Measurements from ENCODE around the gene SAP30.

The SAP30 gene, protein sequence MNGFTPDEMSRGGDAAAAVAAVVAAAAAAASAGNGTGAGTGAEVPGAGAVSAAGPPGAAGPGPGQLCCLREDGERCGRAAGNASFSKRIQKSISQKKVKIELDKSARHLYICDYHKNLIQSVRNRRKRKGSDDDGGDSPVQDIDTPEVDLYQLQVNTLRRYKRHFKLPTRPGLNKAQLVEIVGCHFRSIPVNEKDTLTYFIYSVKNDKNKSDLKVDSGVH

DNA sequence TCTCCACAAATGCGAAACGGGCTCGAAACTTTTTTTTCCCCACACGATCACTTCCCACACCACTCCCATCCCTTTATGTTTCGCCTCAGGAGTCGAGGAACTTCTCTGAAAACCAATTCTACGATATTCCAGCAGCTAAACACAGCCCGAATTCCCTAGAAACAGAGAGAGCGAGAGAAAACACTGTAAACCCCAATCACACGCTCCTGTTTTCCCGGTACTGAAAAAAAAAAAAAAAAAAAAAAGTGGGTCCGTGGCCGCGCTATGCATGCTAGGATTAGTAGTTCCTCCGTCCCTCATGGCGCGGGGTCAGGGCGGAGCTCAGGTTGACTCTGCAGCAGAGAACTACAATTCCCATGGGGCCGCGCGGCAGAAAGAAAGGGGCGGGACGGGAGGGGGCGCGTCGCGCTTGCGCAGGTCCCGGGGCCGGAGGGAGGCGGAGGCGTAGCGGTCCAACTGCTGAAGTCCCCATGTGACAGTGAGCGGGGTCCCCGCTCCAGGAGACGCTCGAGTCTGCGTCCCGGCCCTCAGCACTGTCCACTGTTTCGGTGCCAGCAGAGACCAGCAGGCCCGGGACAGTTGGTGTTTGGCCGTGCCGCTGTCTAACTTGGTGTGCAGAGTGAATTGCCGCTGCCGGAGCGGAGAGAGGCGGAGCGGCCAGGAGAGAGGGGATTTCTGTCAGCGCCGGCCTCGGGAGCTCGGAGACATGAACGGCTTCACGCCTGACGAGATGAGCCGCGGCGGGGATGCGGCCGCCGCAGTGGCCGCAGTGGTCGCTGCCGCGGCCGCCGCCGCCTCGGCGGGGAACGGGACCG is at the start of gene SAP30:
Gene SAP30 (plus strand): TSS at position 478 of the 815 bp plus-strand sequence. CDS start 229 bp downstream, at position 707.
- DNase-seq, result peak; percentile 93

DNA sequence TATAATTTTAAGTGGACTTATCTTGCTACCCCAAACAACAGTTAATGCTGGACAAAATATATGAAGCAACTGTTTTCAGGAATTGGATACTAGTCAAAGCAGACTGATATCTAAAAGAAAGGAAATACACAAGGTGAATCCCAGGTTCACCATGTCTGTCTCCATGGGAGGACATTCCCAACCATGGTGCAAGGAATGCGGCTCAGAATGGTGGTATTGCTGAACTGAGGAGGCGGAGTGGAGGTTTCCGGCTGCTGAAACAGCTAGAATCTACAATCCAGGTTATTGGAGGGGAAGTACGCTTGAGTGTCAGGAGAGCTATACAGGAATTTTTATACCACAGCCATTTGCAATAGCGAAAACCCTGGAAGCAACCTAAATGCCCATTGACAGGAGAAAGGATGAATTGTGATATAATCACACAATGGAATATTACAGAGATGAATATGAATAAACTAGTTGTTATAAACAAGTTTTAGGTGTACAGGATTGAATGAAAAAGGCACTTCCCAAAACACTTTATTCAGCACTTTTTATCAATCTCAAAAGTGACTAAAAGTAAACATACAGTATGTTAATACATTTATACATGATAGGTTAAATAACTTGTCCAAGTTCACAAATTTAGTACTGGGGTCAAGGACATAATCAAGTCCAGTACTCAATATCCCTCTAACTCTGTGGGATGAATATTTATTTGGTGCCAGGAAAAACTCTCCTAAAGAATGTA is 45.6 kb upstream of the SAP30 start:
- DNase-seq, result no peak

DNA sequence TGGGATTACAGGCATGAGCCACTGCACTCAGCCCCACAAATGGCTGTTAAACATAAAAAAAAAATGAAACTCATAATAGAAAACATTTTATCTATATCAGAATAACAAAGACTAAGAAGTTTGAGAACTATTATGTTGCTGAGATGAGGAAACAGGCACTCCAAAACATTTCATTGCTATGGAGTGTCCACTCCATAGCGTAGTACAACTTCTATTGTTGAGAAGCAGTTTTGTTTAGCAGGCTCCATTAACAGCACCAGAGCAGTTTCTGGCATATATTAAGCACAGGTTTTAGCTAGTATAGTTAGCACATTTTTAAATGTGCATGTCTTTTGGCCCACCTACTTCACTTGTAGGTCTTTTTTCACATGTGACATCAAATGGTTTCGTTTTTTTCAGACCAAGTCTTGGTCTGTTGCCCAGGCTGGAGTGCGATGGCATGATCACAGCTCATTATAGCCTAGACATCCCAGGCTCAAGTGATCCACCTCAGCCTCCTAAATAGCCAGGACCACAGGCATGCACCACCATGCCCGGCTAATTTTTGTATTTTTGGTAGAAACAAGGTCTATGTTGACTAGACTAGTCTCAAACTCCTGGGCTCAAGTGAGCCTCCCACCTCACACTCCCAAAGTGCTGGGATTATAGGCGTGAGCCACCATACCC is 42.4 kb upstream of the SAP30 start:
- DNase-seq, result no peak

DNA sequence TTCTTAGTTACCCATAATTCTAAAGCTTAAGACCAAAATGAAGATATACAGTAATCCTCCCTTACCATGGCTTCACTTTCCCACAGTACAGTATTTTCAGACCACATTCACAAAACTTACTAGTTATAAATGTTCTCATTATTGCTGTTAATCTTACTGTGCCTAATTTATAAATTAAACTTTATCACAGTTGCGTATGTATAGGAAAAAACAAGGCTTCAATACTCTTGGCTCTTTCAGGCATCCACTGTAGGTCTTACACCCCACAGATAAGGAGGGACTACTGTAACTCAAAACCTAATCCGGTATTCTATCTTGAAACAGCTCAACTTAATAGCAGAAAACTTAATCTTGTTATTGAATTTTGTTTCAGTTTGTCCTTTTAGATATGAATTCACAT is 40.2 kb upstream of the SAP30 start:
- no peak for DNase-seq

DNA sequence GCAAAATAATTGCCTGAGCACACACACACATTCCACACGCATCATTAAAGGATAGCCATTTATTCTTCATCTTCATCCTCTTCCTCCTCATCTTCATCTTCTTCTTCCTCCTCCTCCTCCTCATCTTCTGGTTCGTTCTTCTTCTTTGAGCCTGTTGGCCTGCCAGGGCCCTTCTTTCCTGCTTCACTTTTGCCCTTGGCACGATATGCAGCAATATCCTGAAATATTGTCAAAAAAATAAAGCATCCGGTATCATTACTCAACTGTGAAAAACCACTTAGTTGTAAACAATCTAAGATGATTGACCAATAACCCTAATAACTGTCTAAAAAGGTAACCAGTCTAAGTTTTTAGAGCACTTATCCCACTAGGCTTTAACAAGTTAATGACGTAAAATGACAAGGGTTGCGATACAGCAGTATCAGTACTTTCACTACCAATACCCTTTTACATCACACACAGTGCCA is 38.7 kb upstream of the SAP30 start:
- DNase-seq, result no peak

DNA sequence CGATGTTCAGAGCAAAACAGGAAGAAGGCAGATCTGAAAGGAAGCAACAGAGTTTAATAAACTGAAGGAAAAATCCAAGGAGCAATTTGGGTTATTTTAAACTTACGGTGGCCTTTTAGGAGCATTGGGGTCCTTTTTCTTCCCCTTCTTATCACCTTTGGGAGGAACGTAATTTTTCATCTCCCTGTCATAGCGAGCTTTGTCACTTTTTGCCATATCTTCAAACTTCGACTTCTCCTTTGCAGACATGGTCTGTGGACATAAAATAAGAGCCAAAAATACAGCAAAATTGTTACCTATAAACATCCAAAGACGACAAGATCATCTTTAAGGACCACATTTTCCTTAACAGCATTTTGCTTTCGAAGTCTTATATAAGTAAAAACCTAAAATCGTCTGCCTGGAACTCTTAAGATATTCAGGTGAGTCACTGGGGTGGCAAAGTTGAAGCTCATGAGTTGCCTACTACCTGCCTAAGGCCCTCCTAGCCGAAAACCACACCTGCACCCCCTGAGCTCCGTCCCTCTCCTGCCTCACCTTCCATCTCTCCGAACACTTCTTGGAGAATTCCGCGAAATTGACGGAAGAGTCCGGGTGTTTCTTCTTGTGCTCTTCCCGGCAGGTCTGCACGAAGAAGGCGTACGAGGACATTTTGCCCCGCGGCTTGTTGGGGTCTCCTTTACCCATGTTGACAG is 37.6 kb upstream of the SAP30 start:
- no peak for DNase-seq

DNA sequence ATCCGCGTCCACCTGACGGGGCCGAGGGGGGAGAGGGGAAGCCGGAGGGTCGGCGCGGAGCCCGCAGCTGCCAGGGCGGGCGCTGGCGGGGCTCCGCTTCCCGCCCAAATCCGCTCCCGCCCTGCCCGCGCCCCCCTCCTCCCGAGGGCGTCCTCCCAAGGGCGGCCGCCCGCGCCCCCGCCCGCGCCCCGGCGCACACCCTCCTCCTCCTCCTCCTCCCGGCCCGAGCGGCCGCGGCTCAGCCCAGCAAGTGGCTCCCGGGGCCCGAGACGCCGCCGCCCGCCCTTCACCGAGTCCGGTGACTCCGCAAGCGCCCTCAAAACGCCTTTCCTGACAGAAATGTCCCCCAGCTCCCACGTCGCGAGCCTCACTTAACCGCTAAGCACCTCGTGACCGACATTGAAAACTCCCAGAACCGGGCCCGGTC is 37.1 kb upstream of the SAP30 start:
- no peak for DNase-seq

DNA sequence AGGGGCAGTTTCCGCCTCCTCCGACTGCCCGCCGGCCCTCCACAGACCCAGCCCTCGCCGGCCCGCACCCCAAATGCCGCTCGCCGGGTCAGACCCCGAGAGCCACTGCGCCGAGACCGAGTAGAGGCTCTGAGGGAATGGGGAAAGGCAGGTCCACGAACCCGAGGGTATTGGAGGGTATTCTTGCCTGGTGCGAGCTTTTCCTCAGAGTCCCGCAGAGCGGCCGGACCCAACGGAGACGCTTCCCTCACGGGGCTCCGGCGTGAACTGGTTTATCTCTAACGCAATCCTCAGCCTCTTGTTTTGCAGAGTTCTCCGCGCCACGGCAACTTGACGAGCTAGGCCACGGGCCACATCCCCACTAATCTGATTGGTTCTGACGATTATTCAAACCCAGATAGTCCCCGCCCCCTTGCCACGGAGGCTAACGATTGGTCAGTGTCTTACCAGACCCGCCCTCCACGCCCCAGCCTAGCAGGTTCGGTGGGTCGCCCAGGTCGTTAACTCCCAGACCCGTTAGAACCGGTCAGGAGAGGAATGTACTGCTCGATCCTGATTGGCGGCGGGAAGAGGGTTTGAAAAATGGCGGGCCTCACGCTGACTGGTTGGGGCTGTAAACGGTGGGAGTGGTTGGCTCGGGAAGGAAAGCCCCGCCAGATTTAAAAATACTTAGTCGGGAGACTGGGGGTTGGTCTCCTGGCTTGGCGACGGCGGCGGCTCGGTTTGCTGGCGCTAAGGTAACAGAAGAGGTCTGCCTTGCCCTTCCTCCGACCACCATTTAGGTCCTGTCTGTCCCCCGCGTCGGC is 36.5 kb upstream of the SAP30 start, which contains the start of gene HMGB2:
Gene HMGB2 (minus strand): TSS at position 274 of the 806 bp plus-strand sequence. CDS start 709 bp downstream, outside the sequence.
- DNase-seq, result peak; percentile 100

DNA sequence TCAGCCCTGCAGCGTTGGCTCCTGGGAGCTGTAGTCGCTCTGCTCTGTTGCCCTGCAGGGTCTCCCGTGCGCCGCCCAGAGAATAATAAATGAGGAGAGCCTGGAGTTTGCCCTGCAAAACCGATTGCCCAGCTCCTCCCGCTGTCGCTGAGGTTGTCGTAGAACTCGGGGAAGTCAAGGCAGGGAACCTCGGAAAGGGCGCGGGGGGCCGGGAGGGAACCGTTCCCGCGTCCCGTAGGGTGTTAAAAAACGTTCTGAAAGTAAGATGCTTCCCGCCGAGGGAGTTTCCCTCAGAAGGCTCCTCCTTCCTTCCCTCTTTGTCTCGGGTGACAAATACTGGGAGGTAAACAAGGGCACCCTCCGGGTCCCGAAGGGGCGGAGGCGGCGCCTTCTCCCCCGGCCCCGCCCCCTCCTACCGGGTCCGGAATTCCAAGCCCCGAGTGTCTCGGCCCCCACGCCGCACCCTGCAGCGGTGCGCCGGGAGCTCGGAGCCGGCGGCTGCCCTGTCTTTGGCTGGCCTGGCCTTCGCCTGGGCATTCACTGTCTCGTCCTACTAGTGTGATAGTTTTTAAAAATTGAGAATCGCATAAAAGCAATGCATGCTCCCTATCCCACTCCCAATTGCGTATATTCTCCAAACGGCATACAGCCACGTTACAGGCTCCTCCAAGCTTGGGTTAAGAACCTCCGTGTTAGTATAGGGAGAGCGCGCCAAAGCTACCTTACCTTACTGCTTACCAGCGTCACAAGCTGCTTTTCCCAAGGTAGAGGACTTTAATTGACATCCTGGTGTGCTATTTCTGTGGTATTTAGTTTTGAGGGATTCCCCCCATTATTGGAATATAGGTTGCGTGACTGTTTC is 35.6 kb upstream of the SAP30 start:
- peak; percentile 28 for DNase-seq

DNA sequence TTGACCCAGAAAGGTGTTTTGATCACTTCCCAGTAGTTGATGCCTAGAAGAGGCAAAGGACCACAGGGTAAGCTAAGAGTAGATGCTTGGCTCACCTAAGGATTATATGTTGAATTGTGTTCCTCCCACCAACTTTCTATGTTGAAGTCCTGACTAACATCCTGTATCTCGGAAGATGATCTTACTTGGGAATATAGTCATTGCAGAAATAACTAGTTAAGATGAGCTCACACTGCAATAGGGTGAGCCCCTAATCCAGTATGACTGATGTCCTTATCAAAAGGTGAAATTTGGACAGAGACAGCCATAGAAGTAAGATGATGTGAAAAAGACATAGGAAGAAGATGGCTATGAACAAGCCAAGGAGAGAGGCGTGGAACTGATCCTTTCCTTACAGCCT is 33.3 kb upstream of the SAP30 start:
- no peak for DNase-seq

DNA sequence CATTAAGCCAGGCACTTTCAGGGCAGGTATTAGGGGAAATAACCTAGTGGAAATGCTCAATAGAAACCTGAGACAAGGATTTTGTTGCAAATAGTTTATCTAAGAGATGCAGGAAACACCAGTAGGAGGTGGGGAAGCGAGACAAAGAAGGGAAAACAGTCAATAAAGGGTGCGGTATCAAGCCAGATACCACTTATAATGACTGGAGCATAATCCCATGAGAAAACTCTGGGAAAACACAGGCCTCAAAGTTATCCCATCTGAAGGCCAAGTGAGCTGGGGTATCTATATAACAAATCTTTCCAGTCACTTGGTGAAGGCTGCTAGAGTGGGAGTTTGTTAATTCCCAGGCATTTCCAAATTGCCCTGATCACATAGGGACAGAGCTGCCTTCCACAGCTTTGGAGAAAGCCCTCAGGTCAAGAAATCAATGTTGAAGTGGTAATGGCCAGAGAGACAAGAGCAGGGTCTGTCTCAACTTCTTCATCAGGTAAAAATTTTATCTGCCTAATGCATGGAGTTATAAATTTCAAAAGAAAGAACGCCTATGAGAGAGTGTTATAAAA is 26.8 kb upstream of the SAP30 start:
- no peak for DNase-seq

DNA sequence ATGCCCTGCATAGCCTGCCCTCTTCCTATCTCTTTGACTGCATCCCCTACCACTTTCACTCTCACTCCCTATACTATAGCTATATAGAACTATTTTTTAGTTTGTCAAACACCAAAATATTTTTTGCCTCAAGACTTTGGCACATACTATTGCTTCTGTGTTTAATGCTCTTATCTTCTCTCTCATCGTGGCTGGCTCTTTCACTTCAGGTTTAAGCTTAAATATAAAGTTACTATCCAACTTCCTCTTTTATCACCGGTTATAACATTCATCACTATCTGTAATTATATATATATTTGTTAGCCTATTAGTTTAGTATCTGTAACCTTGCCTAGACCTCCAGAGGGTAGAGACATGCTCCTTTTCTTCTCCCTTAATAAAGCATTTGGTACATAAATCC is 25.1 kb upstream of the SAP30 start:
- no peak for DNase-seq

DNA sequence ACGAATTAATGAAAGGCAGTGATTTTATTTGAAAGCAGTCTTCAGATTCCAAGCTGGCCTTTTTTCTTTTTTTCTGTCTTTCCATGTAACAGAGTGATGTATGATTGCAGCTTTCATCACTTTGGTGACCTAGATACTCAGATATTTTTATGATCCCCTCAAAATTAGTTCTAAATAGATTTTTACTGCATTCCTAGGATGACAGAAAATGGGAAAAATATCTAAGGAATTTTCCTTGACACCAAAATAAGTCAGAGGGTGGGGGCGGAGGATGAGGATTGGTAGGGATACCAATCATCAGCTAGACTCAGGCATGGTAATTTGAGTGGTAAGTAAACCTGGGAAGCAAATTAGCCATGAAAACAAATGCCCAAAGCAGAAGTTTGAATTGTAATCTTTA is 24.7 kb upstream of the SAP30 start:
- no peak for DNase-seq

DNA sequence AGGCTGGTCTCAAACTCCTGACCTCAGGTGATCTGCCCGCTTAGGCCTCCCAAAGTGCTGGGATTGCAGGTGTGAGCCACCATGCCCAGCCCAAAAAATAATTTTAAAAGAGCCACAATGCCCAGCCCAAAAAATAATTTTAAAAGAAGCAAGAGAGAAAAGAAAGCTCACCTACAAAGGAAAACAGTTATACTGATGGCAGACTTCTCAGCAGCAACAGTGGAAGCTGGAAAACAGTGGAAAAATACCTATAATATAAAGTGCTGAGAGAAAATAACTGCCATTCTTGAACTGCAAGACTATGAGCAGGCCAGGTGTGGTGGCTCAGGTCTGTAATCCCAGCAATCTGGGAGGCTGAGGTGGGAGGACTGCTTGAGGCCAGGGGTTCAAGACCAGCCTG is 23.3 kb upstream of the SAP30 start:
- no peak for DNase-seq

DNA sequence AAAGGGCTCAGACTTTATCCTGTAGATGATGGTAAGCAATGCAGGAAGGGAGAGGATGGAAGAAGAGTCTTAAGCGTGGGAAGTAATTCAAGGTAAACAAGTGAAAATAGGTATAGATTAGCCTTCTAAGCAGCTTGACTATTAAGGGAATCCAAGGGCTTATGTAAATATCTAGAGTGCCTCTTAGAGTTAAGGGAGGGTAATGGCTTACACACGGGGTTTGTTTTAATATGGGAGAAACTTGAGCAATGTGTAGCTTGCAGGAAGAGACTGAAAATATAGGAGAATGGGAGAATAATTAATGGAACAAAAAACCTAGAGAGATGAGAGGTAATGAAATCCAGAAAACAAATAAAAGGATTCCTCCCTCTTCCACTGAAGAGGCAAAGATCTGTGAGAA is 12.8 kb upstream of the SAP30 start:
- no peak for DNase-seq

DNA sequence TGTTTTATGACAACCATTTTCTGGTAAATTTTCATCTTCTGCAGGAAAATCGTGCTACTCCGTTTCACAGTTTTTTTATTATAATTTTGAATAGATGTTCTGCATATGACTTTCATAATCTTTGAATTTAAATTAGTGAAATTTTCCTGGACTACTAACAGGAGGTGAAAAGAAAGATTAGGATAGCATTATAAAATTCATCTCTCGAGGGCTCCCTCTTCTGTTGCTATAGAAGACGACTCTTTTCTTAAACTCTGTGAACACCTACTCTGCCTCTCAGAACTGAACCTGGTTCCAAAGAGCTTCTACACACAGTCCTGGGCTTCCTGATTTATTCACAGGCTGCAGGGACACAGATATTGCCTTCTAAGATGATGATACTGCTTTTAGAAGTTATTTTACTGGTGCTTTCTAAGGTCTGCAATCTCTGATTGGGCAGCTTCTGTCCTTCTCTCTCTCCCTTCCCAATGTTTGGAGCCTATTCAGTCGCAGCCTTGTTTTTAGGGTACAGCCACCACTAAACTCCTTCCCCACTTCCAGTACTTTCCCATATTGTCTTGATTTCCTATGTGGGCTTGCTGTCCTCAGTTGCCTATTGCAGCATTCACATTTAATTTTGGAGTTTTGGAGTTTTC is 10.1 kb upstream of the SAP30 start:
- no peak for DNase-seq

DNA sequence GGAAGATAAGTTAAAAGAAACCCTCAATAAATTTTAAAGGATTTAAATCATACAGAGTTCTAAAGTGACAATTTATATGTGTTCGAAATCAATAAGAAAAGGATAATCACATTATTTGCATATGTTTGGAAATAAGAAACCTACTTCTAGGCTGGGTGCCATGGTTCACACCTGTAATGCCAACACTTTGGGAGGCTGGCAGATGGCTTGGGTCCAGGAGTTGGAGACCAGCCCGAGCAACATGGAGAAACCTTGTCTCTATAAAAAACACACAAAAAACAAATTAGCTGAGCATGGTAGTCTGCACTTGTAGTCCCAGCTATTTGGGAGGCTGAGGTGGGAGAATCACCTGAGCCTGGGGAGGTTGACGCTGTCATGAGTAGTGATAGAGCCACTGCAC is 8.1 kb upstream of the SAP30 start:
- DNase-seq, result no peak

DNA sequence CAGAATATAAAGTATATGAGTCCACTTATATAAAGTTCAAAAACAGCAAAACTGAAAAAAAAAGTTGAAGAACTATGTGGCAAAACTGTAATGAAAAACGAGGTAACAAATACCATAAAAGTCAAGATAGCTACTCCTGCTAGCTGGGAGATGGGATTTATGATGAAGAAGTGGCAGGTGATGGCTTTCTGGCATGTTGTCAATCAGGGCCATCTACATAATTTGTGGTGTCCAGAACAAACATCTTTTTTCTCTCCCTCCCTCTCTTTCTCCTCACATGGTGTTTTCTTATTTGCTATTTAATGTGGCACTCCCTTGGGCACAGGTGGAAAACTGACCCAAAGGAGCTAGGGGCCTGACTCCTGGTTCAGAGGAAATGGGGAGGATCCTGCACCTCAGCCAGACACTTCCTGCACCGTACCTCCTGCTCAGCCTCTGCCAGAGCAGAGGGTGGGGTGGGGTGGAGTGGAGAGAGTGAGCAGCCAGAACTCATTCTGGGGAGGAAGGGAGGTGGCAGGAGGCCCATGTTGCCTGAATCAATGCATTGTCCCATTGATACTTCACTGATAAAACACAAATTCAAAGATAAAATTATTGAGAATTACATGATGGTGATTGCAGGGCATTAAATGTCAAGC is 5.3 kb upstream of the SAP30 start:
- no peak for DNase-seq

DNA sequence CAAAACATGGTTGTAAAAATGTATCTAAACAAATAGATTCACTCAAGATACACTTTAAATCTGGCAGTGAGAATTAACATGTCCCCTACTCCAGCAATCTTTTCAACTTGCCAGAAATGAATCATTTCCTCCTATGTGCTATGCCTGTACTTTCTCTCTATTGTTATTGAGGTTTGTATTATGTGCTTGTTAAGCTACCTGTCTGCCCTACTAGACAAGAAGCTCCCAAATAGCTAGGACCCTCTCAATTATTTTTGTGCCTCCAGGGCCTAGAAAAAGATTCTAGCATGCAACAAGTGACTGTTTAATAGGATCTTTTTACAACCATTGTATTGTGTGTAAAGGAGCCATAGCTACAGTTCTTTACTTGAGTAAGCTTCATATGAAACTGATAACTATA is 3.5 kb upstream of the SAP30 start:
- no peak for DNase-seq
